Heart left ventricle (tissue), 16 donors: ENCODE data around the gene CSF1R. TPM values are rescaled to one million over a fixed set of nuclear protein-coding genes. Genes with fewer than 3 reads are reported as not detected.
A peak's percentile ranks its signal among the peaks of the same experiment; 100 is the strongest.
"Not testable (repeated sequence)": the region's sequence is repeated elsewhere in the genome, so short reads cannot be mapped to it uniquely, and the experiment has no call there.

Source experiments
- ATAC-seq, 4 donors: fragments of 200-7000 bp; cut with Tn5 transposase; one replicate each; pipeline ENCODE4 v1.9.1; 2020 to 2022; ENCODE audit warnings: moderate library complexity in 4 of 4, mild to moderate bottlenecking in 3 of 4, moderate number of reproducible peaks in 1 of 4
- DNase-seq, 5 donors: peaks; one replicate each; pipeline ENCODE4 v3.0.0-alpha.2; 2020
- H3K27ac ChIP-seq, 12 donors: fragments of 200-600 bp; sonication (generic) in 4 of 12; one replicate each; pipeline versions ENCODE4 v1.5.0 to v1.8.0; 2016 to 2022; ENCODE audit warnings: mild to moderate bottlenecking in 2 of 12
- H3K27me3 ChIP-seq, 9 donors: fragments of 200-600 bp; sonication (generic) in 2 of 9; one replicate each; pipeline versions ENCODE4 v1.5.1 to v1.8.0; 2016 to 2022; ENCODE audit warnings: mild to moderate bottlenecking in 3 of 9
- H3K36me3 ChIP-seq, 9 donors: fragments of 200-600 bp; sonication (generic) in 2 of 9; one replicate each; pipeline versions ENCODE4 v1.5.0 to v1.8.0; 2018 to 2022; ENCODE audit warnings: mild to moderate bottlenecking in 2 of 9
- H3K4me1 ChIP-seq, 12 donors: fragments of 200-600 bp; sonication (generic) in 4 of 12; one replicate each; pipeline versions ENCODE4 v1.5.0 to v1.8.0; 2016 to 2022; ENCODE audit warnings: mild to moderate bottlenecking in 3 of 12
- H3K4me3 ChIP-seq, 12 donors: fragments of 200-600 bp; sonication (generic) in 4 of 12; one replicate each; pipeline versions ENCODE4 v1.5.0 to v1.8.0; 2017 to 2022; ENCODE audit warnings: mild to moderate bottlenecking in 9 of 12, moderate library complexity in 4 of 12
- H3K9me3 ChIP-seq, 12 donors: fragments of 200-600 bp; sonication (generic) in 4 of 12; one replicate each; pipeline versions ENCODE4 v1.5.0 to v1.8.0; 2016 to 2022; ENCODE audit warnings: mild to moderate bottlenecking in 1 of 12
- POLR2A ChIP-seq, 2 donors: fragments of 450-650 bp; IDR thresholded peaks; one replicate each; pipeline ENCODE4 v1.6.1; 2017; ENCODE audit warnings: antibody characterized with exemption in 2 of 2, mild to moderate bottlenecking in 2 of 2, moderate library complexity in 2 of 2
- WGBS, 4 donors: extraction: QIAGEN DNeasy Blood & Tissue Kit in 2 of 4; methylation state at CpG; one replicate each; pipeline versions ENCODE4 v1.1.5 to v1.1.7; 2013 to 2018; 5-methylcytosine and 5-hydroxymethylcytosine counted together
- intact Hi-C, 10 donors: fragments of 100-400 bp; cut with DNase I; formaldehyde crosslinking; loops; one replicate each; pipeline versions ENCODE4 v1.11.1 to v1.14.2; 2022
- polyA plus RNA-seq, 2 donors: library from polyadenylated mRNA; stranded (reverse); fragments of 200-250 nt; gene quantifications; one replicate each; pipeline ENCODE4 v1.2.3, GENCODE V29; 2013
- total RNA-seq, 9 donors: library from RNA; depleted of rRNA in 2 of 9; stranded (reverse); fragments of >200 nt in 2 of 9; fragmentation: NEBNext Ultra II Directional in 3 of 9; extraction: Animal tissue kit (Norgen Biotek cat#: 25700) in 3 of 9; gene quantifications; one replicate each; pipeline versions ENCODE4 v1.1.0 to v1.2.4, GENCODE V29; 2016 to 2023
- TF ChIP-seq, protein P1 (sequence below), 12 donors: fragments of 200-600 bp; sonication (generic) in 4 of 12; IDR thresholded peaks; one replicate each; pipeline versions ENCODE4 v1.5.0 to v1.8.0; 2018 to 2022; ENCODE audit warnings: antibody characterized with exemption in 12 of 12, mild to moderate bottlenecking in 5 of 12
- donor health status: ischemic (EF 13 %, LVEDD 7.1; RV severe dilation, severe dysfunction).
- donor health status: healthy with polysubstance abuse.
- donor health status: DM: no; HTN: yes; CAD: no.
- donor health status: DM: no; HTN: no; CAD: no.
- donor health status: ischemic (EF 25% LVEDD 6.9; RV normal size, moderate dysfunction).
- donor health status: ischemic (EF 25% LVEDD 5.7; RV mildly dilated, moderate dysfunction).
- donor health status: healthy.
- donor health status: DM: yes; HTN: yes; CAD: no.
- donor health status: ischemic (EF 35%, LVEDD 5.7; RV mildly dilated, moderate dysfunction).
- donor health status: nonischemic (EF 11% LVEDD 7.7; RV severe dilation, severe dysfunction).
- donor health status: DM: yes; HTN: yes; CAD: no.
- donor health status: PGD.
- donor health status: ischemic (EF 29% LVEDD 5.4; RV normal size, mild dysfunction).
- donor health status: nonischemic (EF 23%, LVEDD 6.1; RV moderate dilation, normal function).

The CSF1R gene
- total and polyA plus RNA-seq, 11 donors: 5.0 to 143 (median 10.7) TPM

DNA sequence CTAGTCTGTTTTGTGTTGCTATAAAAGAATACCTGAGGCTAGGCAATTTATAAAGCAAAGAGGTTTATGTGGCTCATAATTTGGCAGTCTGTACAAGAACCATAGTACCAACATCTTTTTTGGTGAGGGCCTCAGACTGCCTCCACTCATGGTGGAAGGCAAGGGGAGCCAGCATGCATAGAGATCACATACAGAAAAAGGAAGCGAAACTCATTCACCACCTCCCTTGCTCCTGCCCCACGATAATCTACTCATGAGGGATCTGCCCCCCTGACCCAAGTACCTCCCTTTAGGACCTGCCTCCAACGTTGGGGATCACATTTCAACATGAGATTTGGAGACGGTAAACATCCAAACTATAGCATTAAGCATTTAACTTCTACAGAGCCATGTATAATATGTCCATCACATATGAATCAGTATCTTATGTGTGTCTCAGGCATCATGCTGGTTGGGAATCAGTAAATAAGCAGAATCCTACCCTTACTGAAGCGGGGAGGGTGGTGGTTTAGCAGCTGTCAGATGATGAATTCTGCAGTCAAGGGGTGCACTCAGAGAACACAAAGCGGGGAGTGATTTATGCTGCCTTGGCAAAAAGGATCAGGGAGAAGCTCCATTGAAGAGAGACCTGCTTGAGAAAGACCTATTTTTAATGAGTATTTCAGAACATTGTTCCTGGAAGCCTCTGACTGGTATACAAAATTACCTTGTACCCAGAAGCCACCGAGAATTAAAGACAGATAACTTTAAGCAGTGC lies 51.0 kb downstream of the CSF1R start:
- Histone ChIP-seq H3K27me3 (no peaks in the 10 kb centered on the region), H3K27ac (no peak overlapping the region), H3K4me3 (no peak overlapping the region), H3K4me1 (peaks cover 0 to 15% (median 6%) of the 10 kb centered on the region in 12 donors), H3K9me3 (no peaks in the 10 kb centered on the region), H3K36me3 (peaks cover 0 to 100% (median 99%) of the 10 kb centered on the region in 9 donors)
- no peak for TF ChIP-seq POLR2A (IDR thresholded peaks at IDR 0.05)
- TF ChIP-seq, protein P1, sequence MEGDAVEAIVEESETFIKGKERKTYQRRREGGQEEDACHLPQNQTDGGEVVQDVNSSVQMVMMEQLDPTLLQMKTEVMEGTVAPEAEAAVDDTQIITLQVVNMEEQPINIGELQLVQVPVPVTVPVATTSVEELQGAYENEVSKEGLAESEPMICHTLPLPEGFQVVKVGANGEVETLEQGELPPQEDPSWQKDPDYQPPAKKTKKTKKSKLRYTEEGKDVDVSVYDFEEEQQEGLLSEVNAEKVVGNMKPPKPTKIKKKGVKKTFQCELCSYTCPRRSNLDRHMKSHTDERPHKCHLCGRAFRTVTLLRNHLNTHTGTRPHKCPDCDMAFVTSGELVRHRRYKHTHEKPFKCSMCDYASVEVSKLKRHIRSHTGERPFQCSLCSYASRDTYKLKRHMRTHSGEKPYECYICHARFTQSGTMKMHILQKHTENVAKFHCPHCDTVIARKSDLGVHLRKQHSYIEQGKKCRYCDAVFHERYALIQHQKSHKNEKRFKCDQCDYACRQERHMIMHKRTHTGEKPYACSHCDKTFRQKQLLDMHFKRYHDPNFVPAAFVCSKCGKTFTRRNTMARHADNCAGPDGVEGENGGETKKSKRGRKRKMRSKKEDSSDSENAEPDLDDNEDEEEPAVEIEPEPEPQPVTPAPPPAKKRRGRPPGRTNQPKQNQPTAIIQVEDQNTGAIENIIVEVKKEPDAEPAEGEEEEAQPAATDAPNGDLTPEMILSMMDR (IDR thresholded peaks at IDR 0.05): no peak
- 82 to 92% (median 86%) methylated on average over 7 of the region's 7 CpGs for WGBS, 4 donors
- DNase-seq: no peak
- ATAC-seq: no peak
- intact Hi-C loops: loop anchor here in 1 of 10 donors (10.0 kb wide), 1 partner anchor 389 kb away; no protein-coding TSS in a partner anchor

DNA sequence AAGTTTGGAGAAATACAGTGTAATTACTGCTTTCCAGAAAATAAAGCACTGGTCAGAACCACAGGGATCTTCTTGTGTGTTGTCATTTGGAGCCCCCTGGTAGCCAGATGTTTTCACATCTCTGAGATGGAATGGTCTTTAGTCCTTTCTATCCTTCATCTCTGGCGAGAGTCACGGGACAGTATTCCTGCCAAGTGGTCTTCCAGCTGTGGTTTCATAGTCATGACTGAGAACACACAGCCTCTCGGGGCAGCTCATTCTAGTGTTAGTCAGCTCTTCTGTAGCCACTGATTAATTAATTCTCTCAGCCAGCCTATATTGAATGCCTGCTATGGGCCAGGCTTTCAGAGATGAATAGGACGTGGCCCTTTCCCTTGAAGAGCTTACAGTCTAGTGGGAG lies 51.7 kb downstream of the CSF1R start:
- no peaks in the 10 kb centered on the region for H3K9me3 ChIP-seq
- intact Hi-C loops: loop anchor here in 1 of 10 donors (10.0 kb wide), 1 partner anchor 390 kb away; no protein-coding TSS in a partner anchor
- DNase-seq (no peak), ATAC-seq (peak in 2 of 4 donors; percentile 17 to 41)
- 71 to 93% (median 80%) methylated on average over 4 of the region's 4 CpGs for WGBS, 4 donors
- peaks cover 0 to 100% (median 99%) of the 10 kb centered on the region in 9 donors for H3K36me3 ChIP-seq
- no peak overlapping the region for H3K27ac ChIP-seq
- H3K27me3 ChIP-seq: no peaks in the 10 kb centered on the region
- H3K4me1 ChIP-seq: peaks cover 0 to 15% (median 6%) of the 10 kb centered on the region in 12 donors
- TF ChIP-seq POLR2A (IDR thresholded peaks at IDR 0.05): no peak
- TF ChIP-seq, protein P1 (IDR thresholded peaks at IDR 0.05): no peak
- no peak overlapping the region for H3K4me3 ChIP-seq

DNA sequence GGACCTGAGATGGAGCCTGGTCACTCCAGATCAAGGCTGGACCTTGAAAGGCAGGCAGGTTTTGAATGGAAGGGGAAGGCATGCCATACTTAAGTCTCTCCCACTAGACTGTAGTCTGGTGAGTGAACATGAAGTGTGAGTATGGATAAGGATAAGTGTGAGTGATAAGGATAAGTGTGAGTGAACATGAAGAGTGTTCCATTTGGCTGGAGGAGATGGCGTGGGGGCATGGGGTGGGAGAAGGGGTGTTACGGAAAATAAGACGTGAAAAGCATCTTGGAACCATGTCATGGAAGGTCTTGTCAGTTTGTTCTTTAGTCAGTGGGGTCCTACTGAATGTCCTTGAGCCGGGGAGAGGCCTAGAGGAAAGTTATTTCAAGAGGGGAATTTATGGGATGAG lies 53.0 kb downstream of the CSF1R start:
- whole genome bisulfite sequencing, 4 donors: 71 to 88% (median 83%) methylated on average over 4 of the region's 4 CpGs
- no peak overlapping the region for H3K4me3 ChIP-seq
- H3K36me3 ChIP-seq: peaks cover 0 to 99% (median 98%) of the 10 kb centered on the region in 9 donors
- intact Hi-C loops: loop anchor here in 1 of 10 donors (10.0 kb wide), 1 partner anchor 391 kb away; no protein-coding TSS in a partner anchor
- no peak for ATAC-seq
- H3K27me3 ChIP-seq: no peaks in the 10 kb centered on the region
- H3K4me1 ChIP-seq: peaks cover 0 to 15% (median 6%) of the 10 kb centered on the region in 12 donors
- no peak for TF ChIP-seq POLR2A (IDR thresholded peaks at IDR 0.05)
- TF ChIP-seq, protein P1 (IDR thresholded peaks at IDR 0.05): no peak
- no peaks in the 10 kb centered on the region for H3K9me3 ChIP-seq
- DNase-seq: no peak
- H3K27ac ChIP-seq: no peak overlapping the region

DNA sequence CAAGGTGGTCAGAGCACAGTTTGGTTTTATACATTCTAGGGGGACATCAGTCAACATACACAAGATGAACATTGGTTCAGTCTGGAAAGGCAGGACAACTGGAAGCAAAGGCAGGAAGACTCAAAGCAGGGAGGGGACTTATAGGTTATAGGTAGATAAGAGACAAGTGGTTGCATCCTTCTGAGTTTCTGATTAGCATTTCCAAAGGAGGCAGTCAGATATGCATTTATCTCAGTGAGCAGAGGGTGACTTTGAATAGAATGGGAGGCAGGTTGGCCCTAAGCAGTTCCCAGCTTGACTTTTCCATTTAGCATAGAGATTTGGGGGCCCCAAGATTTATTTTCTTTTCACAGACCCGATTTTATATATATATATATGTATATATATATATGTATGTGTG lies 58.3 kb downstream of the CSF1R start:
- not testable (repeated sequence) for H3K27me3 ChIP-seq, ATAC-seq, H3K4me3 ChIP-seq, H3K9me3 ChIP-seq, H3K27ac ChIP-seq, DNase-seq
- intact Hi-C loops: loop anchor here in 6 of 10 donors (5.0 to 10.0 kb wide), 5 partner anchors 187 to 407 kb away; partner anchors contain the start of gene TCOF1 (in 1 of the 6)
- H3K36me3 ChIP-seq: peaks cover 2 to 98% (median 94%) of the 10 kb centered on the region in 9 donors
- WGBS, 4 donors: 75 to 88% (median 84%) methylated on average over 1 of the region's 1 CpG
- peaks cover 5 to 27% (median 21%) of the 10 kb centered on the region in 12 donors for H3K4me1 ChIP-seq
